Measurements from ENCODE around the gene RUNX2.

The RUNX2 gene

GRCh38 chr6:45595010-45595851 lies 267.1 kb downstream of the RUNX2 start:
- DNase-seq = no peak

GRCh38 chr6:45597424-45597823 lies 269.3 kb downstream of the RUNX2 start:
- no peak for DNase-seq

DNA sequence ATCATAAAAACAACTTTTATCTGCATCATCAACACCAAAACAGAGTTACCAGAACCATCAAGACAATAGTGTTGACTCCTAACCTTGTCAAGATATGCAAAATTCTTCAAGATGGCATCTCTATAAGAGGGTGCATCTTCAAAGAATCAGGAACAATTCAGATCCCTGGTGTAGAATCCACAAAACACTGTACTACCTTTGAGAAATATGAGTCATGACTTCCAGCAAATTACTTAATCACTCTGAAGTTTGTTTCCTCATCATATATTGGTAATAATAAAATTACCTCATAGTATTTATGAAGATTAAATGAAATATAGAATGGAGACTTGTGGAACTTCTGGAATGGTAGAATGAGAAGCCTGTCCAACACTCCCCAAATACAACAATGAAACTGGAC lies 270.9 kb downstream of the RUNX2 start:
- DNase-seq = no peak

DNA sequence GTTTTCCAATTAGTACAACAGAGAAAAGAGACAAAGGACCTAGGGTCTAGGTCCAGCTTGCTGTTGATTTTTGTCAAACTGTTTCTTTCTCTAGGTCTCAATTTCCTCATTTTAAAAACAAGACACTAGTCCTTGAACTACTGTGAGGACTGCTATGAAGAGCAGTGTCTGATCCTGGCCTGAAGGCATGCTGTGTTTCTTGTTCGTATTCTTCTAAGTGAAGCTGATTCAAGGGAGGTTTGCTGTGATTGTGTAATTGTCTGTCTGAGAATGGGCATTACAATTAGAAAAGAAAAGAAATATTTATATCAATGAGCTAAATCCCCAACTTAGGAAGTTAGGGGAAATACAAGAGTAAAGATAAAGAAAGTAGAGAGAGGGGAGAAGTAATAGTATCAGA lies 277.8 kb downstream of the RUNX2 start:
- no peak for DNase-seq

DNA sequence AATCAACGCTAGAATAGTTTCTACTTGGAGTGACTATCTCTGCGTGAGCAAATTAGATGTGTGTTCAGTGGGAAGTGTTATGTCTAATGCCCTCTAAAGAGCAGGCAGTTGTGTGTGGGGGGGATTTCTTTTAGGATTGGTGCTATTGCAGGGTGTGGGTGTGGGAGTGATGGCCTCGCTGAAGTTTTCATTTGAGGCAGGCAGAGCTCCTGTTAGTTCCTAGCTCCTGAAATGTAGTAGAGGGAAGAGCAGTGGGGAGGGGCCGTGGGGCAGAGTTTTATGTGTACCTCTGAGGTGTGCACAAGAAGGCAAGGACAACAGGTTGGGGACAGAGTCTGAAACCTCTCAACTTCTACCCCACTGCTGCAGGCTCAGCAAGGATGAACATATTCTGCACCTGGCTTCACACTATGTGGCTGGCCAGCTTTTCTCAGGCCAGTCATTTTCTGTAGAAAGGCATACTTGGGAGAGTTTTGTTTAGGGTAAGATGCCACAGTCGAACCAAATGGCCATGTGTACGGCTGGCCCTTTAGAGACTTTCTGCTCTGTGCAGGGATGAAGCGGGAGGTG lies 278.8 kb downstream of the RUNX2 start:
- DNase-seq = no peak

GRCh38 chr6:45607798-45608197 lies 279.7 kb downstream of the RUNX2 start:
- DNase-seq = no peak

GRCh38 chr6:45608252-45608913 lies 280.3 kb downstream of the RUNX2 start:
- DNase-seq = no peak

GRCh38 chr6:45609141-45609638 lies 281.1 kb downstream of the RUNX2 start:
- DNase-seq = no peak

GRCh38 chr6:45610374-45610773 lies 282.2 kb downstream of the RUNX2 start:
- no peak for DNase-seq

DNA sequence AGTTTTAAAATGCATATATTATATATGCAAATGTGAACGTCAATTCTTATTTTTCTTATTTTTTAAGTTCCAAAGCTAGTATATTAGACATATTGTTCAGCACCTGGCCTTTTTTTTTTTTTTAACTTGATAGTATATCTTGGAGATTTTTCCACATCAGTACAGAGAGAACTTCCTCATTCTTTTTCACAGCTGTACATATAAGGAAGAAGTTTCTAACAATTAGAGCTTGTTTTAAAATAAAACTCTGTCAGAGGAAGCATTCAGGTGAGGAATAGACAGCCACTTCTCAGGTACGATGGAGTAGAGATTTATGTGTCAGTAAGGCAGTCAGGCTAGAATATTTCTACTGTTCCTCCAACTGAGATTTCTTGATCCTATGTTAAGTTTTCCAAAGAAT lies 282.7 kb downstream of the RUNX2 start:
- DNase-seq = no peak

DNA sequence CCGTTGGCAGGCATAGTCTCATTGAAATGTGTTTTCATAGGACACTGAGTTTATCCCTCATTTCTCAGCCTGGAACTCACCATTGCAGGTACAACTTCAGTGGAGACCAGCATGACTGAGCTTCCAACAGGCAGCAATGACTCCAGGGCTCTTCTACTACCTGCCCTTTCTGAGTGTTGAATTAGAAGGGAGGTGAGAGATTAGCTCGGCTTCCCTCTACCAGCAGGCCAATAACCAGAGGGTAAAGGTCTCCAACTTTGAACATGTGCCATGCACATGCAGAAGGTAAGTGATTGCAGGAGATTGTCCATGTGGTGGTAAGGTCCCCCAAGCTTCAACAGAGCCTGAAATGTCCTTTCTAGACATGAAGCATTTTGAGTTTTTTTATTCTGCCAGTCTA lies 283.4 kb downstream of the RUNX2 start:
- no peak for DNase-seq

GRCh38 chr6:45613656-45614055 lies 285.5 kb downstream of the RUNX2 start:
- no peak for DNase-seq

GRCh38 chr6:45614488-45615285 lies 286.6 kb downstream of the RUNX2 start:
- DNase-seq = no peak

GRCh38 chr6:45616209-45616608 lies 288.1 kb downstream of the RUNX2 start:
- DNase-seq = no peak

GRCh38 chr6:45617441-45617840 lies 289.3 kb downstream of the RUNX2 start:
- DNase-seq = no peak

GRCh38 chr6:45618259-45618658 lies 290.1 kb downstream of the RUNX2 start:
- DNase-seq = no peak

- DNase-seq = no peak
These were observed 291.2 kb downstream of the RUNX2 start for GRCh38 chr6:45619211-45619760.

- DNase-seq = no peak
These were observed 291.9 kb downstream of the RUNX2 start for GRCh38 chr6:45619994-45620471.

GRCh38 chr6:45624228-45624627 lies 296.1 kb downstream of the RUNX2 start:
- no peak for DNase-seq

- no peak for DNase-seq
These were observed 297.1 kb downstream of the RUNX2 start for GRCh38 chr6:45625191-45625664.

DNA sequence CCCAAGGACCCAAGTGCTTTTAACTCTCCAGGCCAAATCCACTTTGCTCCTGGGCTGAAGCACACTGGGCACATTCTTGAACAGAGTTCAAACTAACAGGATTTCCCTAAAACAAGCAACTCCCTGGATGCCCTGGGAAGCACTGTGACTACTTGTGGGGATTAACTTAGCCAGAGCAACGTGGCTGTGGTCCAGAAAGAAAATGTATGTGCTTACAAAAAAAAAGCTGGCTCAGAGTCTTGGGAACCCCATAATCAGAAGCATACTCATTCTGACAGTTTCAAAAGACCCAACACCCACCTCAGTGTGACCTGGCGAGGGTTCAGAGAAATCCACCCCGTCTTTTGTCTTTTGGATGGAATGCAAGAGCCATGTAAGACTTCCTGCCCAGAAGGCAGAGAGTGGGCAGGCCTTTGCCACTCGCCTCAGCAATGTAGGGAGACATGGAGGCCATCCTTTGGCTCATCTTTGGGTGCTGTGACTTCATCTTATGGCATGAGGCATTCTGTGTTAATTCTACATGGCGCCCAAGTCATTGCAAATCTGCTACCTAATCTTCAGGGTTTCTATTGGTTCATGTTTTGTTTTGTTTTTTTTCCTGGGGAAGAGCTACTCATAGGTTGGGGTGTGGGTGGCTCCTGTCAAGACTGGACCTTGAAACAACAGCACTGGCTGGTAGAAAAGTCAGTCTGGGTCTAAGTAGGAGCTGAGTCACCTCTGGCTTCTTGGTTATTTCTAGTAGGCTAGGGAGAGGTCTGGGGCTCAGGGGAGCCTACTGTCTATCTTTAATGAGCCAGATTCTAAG lies 298.2 kb downstream of the RUNX2 start:
- DNase-seq = no peak

DNA sequence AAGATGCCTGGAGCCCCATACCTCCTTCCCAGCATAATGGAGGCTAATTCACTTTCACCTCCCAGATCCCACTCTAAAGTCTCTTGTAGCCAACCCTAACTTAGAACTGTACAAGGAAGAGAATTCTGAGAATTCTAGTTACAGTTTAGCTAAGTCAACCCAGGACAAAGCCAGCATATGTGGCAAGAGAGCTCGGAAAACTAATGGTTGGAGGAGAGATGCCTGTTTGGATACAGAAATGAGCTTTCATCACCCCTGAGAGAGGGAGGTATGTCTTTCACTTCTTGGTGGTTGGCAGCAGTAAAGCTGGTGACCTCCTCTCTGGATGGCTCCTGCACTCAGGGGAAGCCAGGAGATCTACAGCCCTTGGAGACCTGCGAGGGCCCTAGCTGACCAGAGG lies 302.2 kb downstream of the RUNX2 start:
- no peak for DNase-seq
